Measurements from ENCODE around the gene CXXC1. TPM values are rescaled to one million over a fixed set of nuclear protein-coding genes. Genes with fewer than 3 reads are reported as not detected.
A peak's percentile ranks its signal among the peaks of the same experiment; 100 is the strongest.

Gene CXXC1
- total and polyA plus RNA-seq, 2 of the 13 experiments (the other 11 are each of a cell fraction or from before 2014, with no cell fraction given) = 32.9 to 39.0 TPM

DNA sequence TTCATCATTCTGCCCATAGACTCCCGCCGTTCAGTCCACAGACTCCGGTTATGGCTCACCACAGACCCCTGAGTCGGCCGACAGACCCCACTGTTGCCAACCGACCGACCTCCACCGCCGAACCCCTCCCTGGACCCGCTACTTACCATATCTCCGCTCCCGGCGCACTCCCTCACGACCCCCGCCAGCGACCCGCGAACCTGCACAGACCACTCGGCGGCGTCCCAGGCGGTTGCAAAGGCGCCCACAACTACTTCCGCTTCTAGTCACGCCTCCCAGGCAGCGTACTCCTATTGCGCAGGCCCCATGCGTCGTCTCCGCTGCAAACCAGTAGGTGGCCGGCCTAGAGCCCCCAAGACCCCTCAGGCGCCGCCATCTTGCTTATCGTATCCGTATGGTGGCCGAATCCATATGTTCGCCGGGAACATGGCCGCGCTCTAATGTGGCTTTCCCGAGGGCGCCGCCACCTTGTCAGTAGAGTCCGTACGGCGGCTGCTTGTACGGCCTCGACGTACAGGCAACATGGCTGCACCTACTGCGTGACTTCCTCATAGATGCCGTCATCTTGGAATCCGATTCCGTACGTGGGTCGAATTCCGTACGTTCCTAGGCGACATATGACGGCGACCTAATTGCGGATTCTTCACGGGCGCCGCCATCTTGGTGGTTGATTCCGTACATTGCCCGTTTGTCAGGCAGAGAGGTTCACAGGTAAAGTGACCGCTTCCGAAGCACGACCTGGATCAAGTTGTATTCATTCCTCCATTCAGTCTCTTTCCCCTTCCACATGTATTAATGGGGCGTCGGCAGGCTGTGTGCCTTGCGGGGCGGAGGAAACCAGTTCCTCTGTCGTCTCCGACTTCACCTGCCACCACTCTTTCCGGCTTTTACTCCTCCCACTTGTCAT lies at the start of gene CXXC1 (continued):
- TF ChIP-seq ZBTB33 (CRISPR knock-in tag; IDR thresholded peaks at IDR 0.05) (no peak), IKZF1 (IDR thresholded peaks at IDR 0.05) (no peak), YEATS2 (CRISPR knock-in tag; IDR thresholded peaks at IDR 0.05; ENCODE audit: borderline replicate concordance) (peak; percentile 77; the same call in 1 of the 2 replicates), ZNF605 (CRISPR knock-in tag; IDR thresholded peaks at IDR 0.05) (peak; percentile 88; the same call in 1 of the 2 replicates), SRY (CRISPR knock-in tag; IDR thresholded peaks at IDR 0.05) (peak; percentile 67; the same call in 1 of the 2 replicates), ASH2L (IDR thresholded peaks at IDR 0.05; ENCODE audit: insufficient read length, low read depth, low read length) (peak; percentile 38), KAT8 (CRISPR knock-in tag; IDR thresholded peaks at IDR 0.05) (peak; percentile 94), CENPT (CRISPR knock-in tag; IDR thresholded peaks at IDR 0.05; ENCODE audit: low read depth) (no peak), MEIS1 (CRISPR knock-in tag; IDR thresholded peaks at IDR 0.05; ENCODE audit: borderline replicate concordance) (peak; percentile 72), HOMEZ (CRISPR knock-in tag; IDR thresholded peaks at IDR 0.05; ENCODE audit: low read depth) (0 out of 2 replicates have a peak, but pooled peaks have one; percentile 19), MLXIP (CRISPR knock-in tag; IDR thresholded peaks at IDR 0.05; ENCODE audit: borderline replicate concordance) (no peak), ZNF746 (CRISPR knock-in tag; IDR thresholded peaks at IDR 0.05) (peak; percentile 39; the same call in 1 of the 2 replicates), E2F1 (CRISPR knock-in tag; IDR thresholded peaks at IDR 0.05) (peak; percentile 43; the same call in 1 of the 2 replicates)
- TF ChIP-seq, protein P1, sequence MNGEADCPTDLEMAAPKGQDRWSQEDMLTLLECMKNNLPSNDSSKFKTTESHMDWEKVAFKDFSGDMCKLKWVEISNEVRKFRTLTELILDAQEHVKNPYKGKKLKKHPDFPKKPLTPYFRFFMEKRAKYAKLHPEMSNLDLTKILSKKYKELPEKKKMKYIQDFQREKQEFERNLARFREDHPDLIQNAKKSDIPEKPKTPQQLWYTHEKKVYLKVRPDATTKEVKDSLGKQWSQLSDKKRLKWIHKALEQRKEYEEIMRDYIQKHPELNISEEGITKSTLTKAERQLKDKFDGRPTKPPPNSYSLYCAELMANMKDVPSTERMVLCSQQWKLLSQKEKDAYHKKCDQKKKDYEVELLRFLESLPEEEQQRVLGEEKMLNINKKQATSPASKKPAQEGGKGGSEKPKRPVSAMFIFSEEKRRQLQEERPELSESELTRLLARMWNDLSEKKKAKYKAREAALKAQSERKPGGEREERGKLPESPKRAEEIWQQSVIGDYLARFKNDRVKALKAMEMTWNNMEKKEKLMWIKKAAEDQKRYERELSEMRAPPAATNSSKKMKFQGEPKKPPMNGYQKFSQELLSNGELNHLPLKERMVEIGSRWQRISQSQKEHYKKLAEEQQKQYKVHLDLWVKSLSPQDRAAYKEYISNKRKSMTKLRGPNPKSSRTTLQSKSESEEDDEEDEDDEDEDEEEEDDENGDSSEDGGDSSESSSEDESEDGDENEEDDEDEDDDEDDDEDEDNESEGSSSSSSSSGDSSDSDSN (CRISPR knock-in tag; IDR thresholded peaks at IDR 0.05) = peak; percentile 59
